Keratinocyte (primary cell): ENCODE measurements around the gene CLCN3. TPM values are rescaled to one million over a fixed set of nuclear protein-coding genes. Genes with fewer than 3 reads are reported as not detected.

Experiments
- DNase-seq: peaks from one replicate; pipeline ENCODE4 v3.0.0-alpha.2; 2011; ENCODE audit warnings: low read depth, missing footprints, low spot score
- FAIRE-seq: peaks from 2 replicates; lab custom pipeline; 2011; peaks lifted over from hg19 to GRCh38; lab: Jason Lieb, UNC
- H2AFZ ChIP-seq: 2 replicates; pipeline ENCODE4 v1.6.0; 2012; ENCODE audit warnings: low read length, control low read depth, inconsistent platforms; ENCODE audit not compliant: control insufficient read depth
- H3K27ac ChIP-seq: 2 replicates; pipeline ENCODE4 v1.5.1; 2011; ENCODE audit warnings: low read length; ENCODE audit not compliant: control insufficient read depth, insufficient read depth
- H3K27me3 ChIP-seq: 3 replicates; pipeline ENCODE4 v1.6.0; 2011; ENCODE audit warnings: low read length; ENCODE audit not compliant: control insufficient read depth, insufficient read depth; ENCODE audit errors: extremely low read depth
- H3K36me3 ChIP-seq, 2 experiments: 2 replicates in 1 of 2; 3 replicates in 1 of 2; pipeline ENCODE4 v1.5.1; 2011; ENCODE audit warnings: low read length in 2 of 2, mild to moderate bottlenecking in 1 of 2; ENCODE audit not compliant: control insufficient read depth in 2 of 2, insufficient read depth in 2 of 2; ENCODE audit errors: extremely low read depth in 1 of 2
- H3K4me1 ChIP-seq: 3 replicates; pipeline ENCODE4 v1.5.1; 2011; ENCODE audit warnings: low read length; ENCODE audit not compliant: control insufficient read depth, insufficient read depth; ENCODE audit errors: extremely low read depth
- H3K4me2 ChIP-seq: 3 replicates; pipeline ENCODE4 v1.6.0; 2011; ENCODE audit warnings: low read depth, low read length; ENCODE audit not compliant: control insufficient read depth, insufficient read depth; ENCODE audit errors: extremely low read depth
- H3K4me3 ChIP-seq, 3 experiments: fragments of 200-600 bp in 1 of 3; sonication (generic) in 1 of 3; 2 replicates in 2 of 3; 3 replicates in 1 of 3; pipeline ENCODE4 v1.5.1; 2011 to 2016; ENCODE audit warnings: low read length in 3 of 3, mild to moderate bottlenecking in 3 of 3, control low read depth in 2 of 3, inconsistent platforms in 1 of 3, low read depth in 1 of 3, mixed read lengths in 1 of 3, mixed run types in 1 of 3, moderate library complexity in 1 of 3; ENCODE audit not compliant: control insufficient read depth in 2 of 3, insufficient read depth in 2 of 3; ENCODE audit errors: extremely low read depth in 1 of 3
- H3K79me2 ChIP-seq: 2 replicates; pipeline ENCODE4 v1.6.0; 2012; ENCODE audit warnings: low read length; ENCODE audit not compliant: control insufficient read depth, insufficient read depth
- H3K9ac ChIP-seq: 3 replicates; pipeline ENCODE4 v1.6.0; 2011; ENCODE audit warnings: low read length; ENCODE audit not compliant: control insufficient read depth, insufficient read depth; ENCODE audit errors: extremely low read depth
- H3K9me1 ChIP-seq: 3 replicates; pipeline ENCODE4 v1.6.0; 2011; ENCODE audit warnings: low read length; ENCODE audit not compliant: control insufficient read depth, insufficient read depth; ENCODE audit errors: extremely low read depth
- H3K9me3 ChIP-seq: 2 replicates; pipeline ENCODE4 v1.5.1; 2012; ENCODE audit warnings: low read depth, low read length; ENCODE audit not compliant: control insufficient read depth
- H4K20me1 ChIP-seq: 3 replicates; pipeline ENCODE4 v1.6.0; 2011; ENCODE audit warnings: low read length; ENCODE audit not compliant: control insufficient read depth, insufficient read depth; ENCODE audit errors: extremely low read depth
- EZH2 ChIP-seq: IDR thresholded peaks from one replicate; pipeline ENCODE4 v1.6.1; 2012; ENCODE audit warnings: inconsistent platforms, mild to moderate bottlenecking, low read length, moderate library complexity
- dilution Hi-C: fragments of 300-500 bp; cut with MboI; formaldehyde crosslinking; loops from one replicate; pipeline ENCODE4 v1.7.0; 2020; ENCODE audit warnings: low sequenced_read_pairs; ENCODE audit not compliant: extremely low pct_ligation_motif_present
- polyA plus RNA-seq, 5 experiments: library from polyadenylated mRNA; depleted of rRNA in 3 of 5; stranded (reverse) in 3 of 5; stranded (forward) in 1 of 5; unstranded in 1 of 5; fragments of >200 nt; gene quantifications; 1 replicate in 1 of 5; 2 replicates in 3 of 5; 3 replicates in 1 of 5; pipeline versions ENCODE4 v1.2.1 to v1.2.3, GENCODE V29; 2011 to 2012; ENCODE audit warnings: missing spikeins in 2 of 5, low read depth in 1 of 5, low replicate concordance in 1 of 5
- TF ChIP-seq, protein P1 (sequence below), 3 experiments: IDR thresholded peaks in 1 of 3; conservative IDR thresholded peaks in 1 of 3; optimal IDR thresholded peaks in 1 of 3; 2 replicates in 2 of 3; 3 replicates in 1 of 3; pipeline versions ENCODE3 to v1.5.1; 2011; ENCODE audit warnings: low read length in 3 of 3, mild to moderate bottlenecking in 3 of 3, moderate library complexity in 2 of 3, control low read depth in 1 of 3, inconsistent platforms in 1 of 3; ENCODE audit not compliant: insufficient read depth in 2 of 3; ENCODE audit errors: extremely low read depth in 1 of 3

CLCN3 gene
- polyA plus RNA-seq, 1 donor (not counting 4 experiments of a cell fraction or from before 2014, with no cell fraction given), result 34.2 TPM

DNA sequence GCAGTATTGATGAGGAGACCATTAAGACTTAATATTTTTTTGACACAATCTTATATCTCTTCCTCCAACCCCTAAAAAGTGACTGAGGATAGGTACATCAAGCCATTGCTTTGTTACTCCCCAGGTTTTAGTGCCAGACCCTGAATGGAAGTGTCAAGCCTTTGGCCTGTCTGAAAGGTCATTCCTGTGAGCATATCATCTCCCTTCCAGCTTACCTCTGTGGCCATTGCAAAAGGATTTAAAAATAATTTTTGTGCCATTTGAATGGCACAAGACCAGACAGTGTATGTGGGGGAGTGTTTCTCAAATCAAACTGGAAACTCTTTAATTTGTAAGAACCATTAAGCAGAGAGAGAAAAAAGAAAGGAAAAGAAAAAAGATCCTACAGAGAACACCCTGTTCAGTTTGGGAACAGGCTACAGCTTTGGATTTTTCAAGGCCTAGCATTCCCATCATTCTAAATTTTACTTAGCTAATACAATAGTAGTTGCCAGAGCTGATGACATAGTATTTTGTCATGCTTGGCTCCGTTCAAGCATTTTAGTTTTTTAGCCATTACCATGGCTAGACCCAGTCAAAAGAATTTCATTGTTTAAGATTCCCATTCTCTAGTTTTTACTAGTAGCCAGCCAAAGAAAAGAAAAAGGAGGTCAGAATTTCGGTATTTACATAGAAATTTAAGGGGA is 87.7 kb downstream of the CLCN3 start:
- Histone ChIP-seq H3K4me1 (no peaks in the 10 kb centered on the region), H3K9ac (no peak overlapping the region), H3K4me3 (no peak overlapping the region), H3K4me2 (no peak overlapping the region), H3K9me1 (no peaks in the 10 kb centered on the region), H3K9me3 (no peaks in the 10 kb centered on the region), H3K27ac (no peak overlapping the region), H4K20me1 (no peaks in the 10 kb centered on the region), H3K36me3 (peaks cover 0 to 3% of the 10 kb centered on the region in 2 experiments), H3K79me2 (no peaks in the 10 kb centered on the region), H2AFZ (no peak overlapping the region), H3K27me3 (no peaks in the 10 kb centered on the region)
- no peak for FAIRE-seq
- dilution Hi-C loops, result no loop called here
- no peak for TF ChIP-seq EZH2
- TF ChIP-seq, protein P1, sequence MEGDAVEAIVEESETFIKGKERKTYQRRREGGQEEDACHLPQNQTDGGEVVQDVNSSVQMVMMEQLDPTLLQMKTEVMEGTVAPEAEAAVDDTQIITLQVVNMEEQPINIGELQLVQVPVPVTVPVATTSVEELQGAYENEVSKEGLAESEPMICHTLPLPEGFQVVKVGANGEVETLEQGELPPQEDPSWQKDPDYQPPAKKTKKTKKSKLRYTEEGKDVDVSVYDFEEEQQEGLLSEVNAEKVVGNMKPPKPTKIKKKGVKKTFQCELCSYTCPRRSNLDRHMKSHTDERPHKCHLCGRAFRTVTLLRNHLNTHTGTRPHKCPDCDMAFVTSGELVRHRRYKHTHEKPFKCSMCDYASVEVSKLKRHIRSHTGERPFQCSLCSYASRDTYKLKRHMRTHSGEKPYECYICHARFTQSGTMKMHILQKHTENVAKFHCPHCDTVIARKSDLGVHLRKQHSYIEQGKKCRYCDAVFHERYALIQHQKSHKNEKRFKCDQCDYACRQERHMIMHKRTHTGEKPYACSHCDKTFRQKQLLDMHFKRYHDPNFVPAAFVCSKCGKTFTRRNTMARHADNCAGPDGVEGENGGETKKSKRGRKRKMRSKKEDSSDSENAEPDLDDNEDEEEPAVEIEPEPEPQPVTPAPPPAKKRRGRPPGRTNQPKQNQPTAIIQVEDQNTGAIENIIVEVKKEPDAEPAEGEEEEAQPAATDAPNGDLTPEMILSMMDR (optimal IDR thresholded peaks at IDR 0.05 in 1 of 3, IDR thresholded peaks at IDR 0.05 in 1 of 3, conservative IDR thresholded peaks at IDR 0.05 in 1 of 3; ENCODE audit: extremely low read depth in 1 of 3, insufficient read depth in 2 of 3, low read length in 3 of 3), result no peak
- DNase-seq, result no peak

DNA sequence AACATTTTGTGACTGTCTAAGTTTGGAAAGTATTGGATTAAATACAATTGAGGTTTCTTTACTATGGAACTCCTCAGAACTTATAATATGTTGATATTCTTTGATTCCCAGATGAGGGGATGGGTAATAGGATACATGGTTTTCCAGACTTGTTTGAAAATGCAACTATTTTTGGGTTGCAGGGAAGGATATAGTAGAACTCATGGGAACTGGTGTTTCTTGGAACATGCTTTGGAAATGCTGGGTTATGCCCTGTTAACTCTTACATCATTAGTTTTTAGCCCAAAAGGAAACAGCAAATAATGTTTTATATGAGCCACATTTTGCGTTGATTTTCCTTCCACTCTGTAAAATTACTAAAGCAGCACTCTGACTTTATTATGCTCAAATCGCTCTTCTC is 95.4 kb downstream of the CLCN3 start:
- no peaks in the 10 kb centered on the region for H3K27me3 ChIP-seq
- no peak for FAIRE-seq
- no peak overlapping the region for H3K27ac ChIP-seq
- H3K9ac ChIP-seq, result no peak overlapping the region
- H3K36me3 ChIP-seq, result peaks cover 0 to 2% of the 10 kb centered on the region in 2 experiments
- H3K4me3 ChIP-seq, result no peak overlapping the region
- dilution Hi-C loops, result no loop called here
- DNase-seq, result no peak
- no peaks in the 10 kb centered on the region for H3K9me1 ChIP-seq
- TF ChIP-seq, protein P1 (optimal IDR thresholded peaks at IDR 0.05 in 1 of 3, IDR thresholded peaks at IDR 0.05 in 1 of 3, conservative IDR thresholded peaks at IDR 0.05 in 1 of 3; ENCODE audit: extremely low read depth in 1 of 3, insufficient read depth in 2 of 3, low read length in 3 of 3), result no peak
- no peak for TF ChIP-seq EZH2
- H3K4me1 ChIP-seq, result no peaks in the 10 kb centered on the region
- no peak overlapping the region for H3K4me2 ChIP-seq
- H3K79me2 ChIP-seq, result no peaks in the 10 kb centered on the region
- H4K20me1 ChIP-seq, result no peaks in the 10 kb centered on the region
- H3K9me3 ChIP-seq, result no peaks in the 10 kb centered on the region
- H2AFZ ChIP-seq, result no peak overlapping the region
